HG03442 (cell line): Measurements from ENCODE around the gene NPLOC4.
"Not testable (repeated sequence)": the region's sequence is repeated elsewhere in the genome, so short reads cannot be mapped to it uniquely, and the experiment has no call there.

Experiments
- ATAC-seq: cut with Tn5 transposase; IDR thresholded peaks from one replicate; pipeline ENCODE4 v1.9.1; 2021; ENCODE audit warnings: mild to moderate bottlenecking, moderate library complexity; ENCODE audit not compliant: unreplicated experiment

Gene NPLOC4

GRCh38 chr17:81535480-81536298 lies 101.2 kb downstream of the NPLOC4 start:
- ATAC-seq, result no peak

- no peak for ATAC-seq
Measured at GRCh38 chr17:81535007-81535328, 101.9 kb downstream of the NPLOC4 start.

- no peak for ATAC-seq
Measured at GRCh38 chr17:81534157-81535006, 102.5 kb downstream of the NPLOC4 start.

- no peak for ATAC-seq
Measured at GRCh38 chr17:81533339-81534141, 103.4 kb downstream of the NPLOC4 start.

GRCh38 chr17:81532490-81533287 lies 104.2 kb downstream of the NPLOC4 start:
- no peak for ATAC-seq

- not testable (repeated sequence) for ATAC-seq
Measured at GRCh38 chr17:81531998-81532404, 104.9 kb downstream of the NPLOC4 start.

- not testable (repeated sequence) for ATAC-seq
Measured at GRCh38 chr17:81531013-81531412, 105.9 kb downstream of the NPLOC4 start.

GRCh38 chr17:81529437-81529803 lies 107.5 kb downstream of the NPLOC4 start:
- ATAC-seq, result no peak

- no peak for ATAC-seq
Measured at GRCh38 chr17:81528651-81529436, 108.1 kb downstream of the NPLOC4 start.

GRCh38 chr17:81528384-81528650 lies 108.6 kb downstream of the NPLOC4 start:
- ATAC-seq, result no peak

GRCh38 chr17:81527591-81528383 lies 109.1 kb downstream of the NPLOC4 start, which contains the start of gene FSCN2:
Gene FSCN2 (plus strand): TSS chr17:81528377. CDS start chr17:81528532, 155 bp downstream.
- no peak for ATAC-seq

- ATAC-seq, result no peak
Measured at GRCh38 chr17:81526662-81527571, 110.0 kb downstream of the NPLOC4 start.

GRCh38 chr17:81524865-81525159 lies 112.1 kb downstream of the NPLOC4 start:
- no peak for ATAC-seq

GRCh38 chr17:81524039-81524864 lies 112.7 kb downstream of the NPLOC4 start:
- ATAC-seq, result no peak

- no peak for ATAC-seq
Measured at GRCh38 chr17:81523402-81524038, 113.4 kb downstream of the NPLOC4 start.

- no peak for ATAC-seq
Measured at GRCh38 chr17:81522491-81523401, 114.2 kb downstream of the NPLOC4 start.
